ENCODE results near the gene ARHGEF1.

ARHGEF1 gene

GRCh38 chr19:41883821-41884733 is 1.1 kb downstream of the ARHGEF1 start:
- peak; percentile 79 for DNase-seq (ENCODE audit: low read depth in 2 of 2)

GRCh38 chr19:41886761-41887710 is 4.1 kb downstream of the ARHGEF1 start:
- DNase-seq (ENCODE audit: low read depth in 2 of 2): peak; percentile 42 to 49

GRCh38 chr19:41887711-41888382 is 4.9 kb downstream of the ARHGEF1 start:
- DNase-seq (ENCODE audit: low read depth in 2 of 2): peak; percentile 80 to 81

GRCh38 chr19:41888926-41889325 is 5.9 kb downstream of the ARHGEF1 start:
- DNase-seq (ENCODE audit: low read depth in 2 of 2): no peak

GRCh38 chr19:41889896-41890295 is 6.9 kb downstream of the ARHGEF1 start:
- DNase-seq (ENCODE audit: low read depth in 2 of 2): no peak

- DNase-seq (ENCODE audit: low read depth in 2 of 2): no peak
Measured at GRCh38 chr19:41890936-41891335, 8.0 kb downstream of the ARHGEF1 start.

- DNase-seq (ENCODE audit: low read depth in 2 of 2): no peak
Measured at GRCh38 chr19:41892173-41892902, 9.4 kb downstream of the ARHGEF1 start.

- DNase-seq (ENCODE audit: low read depth in 2 of 2): no peak
Measured at GRCh38 chr19:41893899-41894298, 10.9 kb downstream of the ARHGEF1 start.

- DNase-seq (ENCODE audit: low read depth in 2 of 2): no peak
Measured at GRCh38 chr19:41894350-41894749, 11.4 kb downstream of the ARHGEF1 start.

- no peak for DNase-seq (ENCODE audit: low read depth in 2 of 2)
Measured at GRCh38 chr19:41895745-41896580, 13.0 kb downstream of the ARHGEF1 start.

GRCh38 chr19:41896581-41896942 is 13.6 kb downstream of the ARHGEF1 start:
- no peak for DNase-seq (ENCODE audit: low read depth in 2 of 2)

GRCh38 chr19:41897181-41897580 is 14.2 kb downstream of the ARHGEF1 start:
- DNase-seq (ENCODE audit: low read depth in 2 of 2): no peak

GRCh38 chr19:41897820-41898219 is 14.8 kb downstream of the ARHGEF1 start:
- DNase-seq (ENCODE audit: low read depth in 2 of 2): no peak

GRCh38 chr19:41898235-41898634 is 15.3 kb downstream of the ARHGEF1 start:
- DNase-seq (ENCODE audit: low read depth in 2 of 2): no peak

GRCh38 chr19:41901707-41902360 is 18.9 kb downstream of the ARHGEF1 start:
- DNase-seq (ENCODE audit: low read depth in 2 of 2): no peak

GRCh38 chr19:41902594-41902993 is 19.6 kb downstream of the ARHGEF1 start:
- no peak for DNase-seq (ENCODE audit: low read depth in 2 of 2)

- no peak for DNase-seq (ENCODE audit: low read depth in 2 of 2)
Measured at GRCh38 chr19:41903193-41903953, 20.4 kb downstream of the ARHGEF1 start.

GRCh38 chr19:41904118-41904870 is 21.3 kb downstream of the ARHGEF1 start:
- DNase-seq (ENCODE audit: low read depth in 2 of 2): no peak
